NB4 (cell line): ENCODE results near the gene UBE2L3.
"Not testable (repeated sequence)": the region's sequence is repeated elsewhere in the genome, so short reads cannot be mapped to it uniquely, and the experiment has no call there.

Experiments used
- DNase-seq: peaks from one replicate; pipeline ENCODE4 v3.0.0; 2010; ENCODE audit warnings: low read depth
- H3K4me3 ChIP-seq: one replicate; pipeline ENCODE4 v1.5.1; 2011; ENCODE audit warnings: mild to moderate bottlenecking, low read depth, low read length, moderate library complexity
- MAX ChIP-seq: IDR thresholded peaks from 2 replicates; pipeline ENCODE4 v1.6.1; 2011; ENCODE audit warnings: low read depth, low read length
- MYC ChIP-seq: IDR thresholded peaks from 2 replicates; pipeline ENCODE4 v1.6.1; 2011; ENCODE audit warnings: low read depth, low read length
- POLR2A ChIP-seq: IDR thresholded peaks from 2 replicates; pipeline ENCODE4 v1.6.1; 2011; ENCODE audit warnings: mild to moderate bottlenecking; ENCODE audit not compliant: insufficient read length; ENCODE audit errors: extremely low read depth
- TF ChIP-seq, protein P1 (sequence below): IDR thresholded peaks from one replicate; pipeline ENCODE4 v1.5.1; 2012; ENCODE audit warnings: low read depth, low read length

UBE2L3 gene

DNA sequence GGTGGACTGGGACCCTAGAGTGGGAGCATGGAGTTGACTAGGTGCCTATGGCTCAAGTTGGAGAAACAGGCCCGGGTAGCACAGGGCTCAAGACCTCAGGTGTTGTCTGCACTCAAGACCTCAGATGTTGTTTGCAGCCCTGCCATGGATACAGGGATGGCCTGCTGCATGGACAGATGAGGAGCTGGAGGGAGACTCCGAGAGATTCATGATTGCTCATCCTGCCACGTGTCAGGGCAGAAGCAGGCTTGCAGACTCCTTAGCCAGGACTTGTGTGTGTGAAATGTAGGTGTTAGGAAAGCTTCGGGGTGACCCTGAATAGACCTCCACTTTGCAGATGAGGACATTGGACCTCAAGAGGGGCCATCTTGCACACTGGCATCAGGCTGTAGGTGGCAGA, 66.0 kb downstream of the UBE2L3 start:
- H3K4me3 ChIP-seq: no peak overlapping the region
- TF ChIP-seq, protein P1, sequence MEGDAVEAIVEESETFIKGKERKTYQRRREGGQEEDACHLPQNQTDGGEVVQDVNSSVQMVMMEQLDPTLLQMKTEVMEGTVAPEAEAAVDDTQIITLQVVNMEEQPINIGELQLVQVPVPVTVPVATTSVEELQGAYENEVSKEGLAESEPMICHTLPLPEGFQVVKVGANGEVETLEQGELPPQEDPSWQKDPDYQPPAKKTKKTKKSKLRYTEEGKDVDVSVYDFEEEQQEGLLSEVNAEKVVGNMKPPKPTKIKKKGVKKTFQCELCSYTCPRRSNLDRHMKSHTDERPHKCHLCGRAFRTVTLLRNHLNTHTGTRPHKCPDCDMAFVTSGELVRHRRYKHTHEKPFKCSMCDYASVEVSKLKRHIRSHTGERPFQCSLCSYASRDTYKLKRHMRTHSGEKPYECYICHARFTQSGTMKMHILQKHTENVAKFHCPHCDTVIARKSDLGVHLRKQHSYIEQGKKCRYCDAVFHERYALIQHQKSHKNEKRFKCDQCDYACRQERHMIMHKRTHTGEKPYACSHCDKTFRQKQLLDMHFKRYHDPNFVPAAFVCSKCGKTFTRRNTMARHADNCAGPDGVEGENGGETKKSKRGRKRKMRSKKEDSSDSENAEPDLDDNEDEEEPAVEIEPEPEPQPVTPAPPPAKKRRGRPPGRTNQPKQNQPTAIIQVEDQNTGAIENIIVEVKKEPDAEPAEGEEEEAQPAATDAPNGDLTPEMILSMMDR: no peak
- TF ChIP-seq MAX (no peak), MYC (no peak), POLR2A (no peak)
- DNase-seq: no peak

- no peak for DNase-seq
- no peak for TF ChIP-seq POLR2A
- no peak for TF ChIP-seq MAX
- TF ChIP-seq, protein P1: no peak
- no peak for TF ChIP-seq MYC
- H3K4me3 ChIP-seq: no peak overlapping the region
Measured at GRCh38 chr22:21634081-21634480, 66.6 kb downstream of the UBE2L3 start.

GRCh38 chr22:21634844-21635243, 67.3 kb downstream of the UBE2L3 start:
- TF ChIP-seq, protein P1: no peak
- TF ChIP-seq MYC (no peak), POLR2A (no peak), MAX (no peak)
- no peak overlapping the region for H3K4me3 ChIP-seq
- DNase-seq: no peak

DNA sequence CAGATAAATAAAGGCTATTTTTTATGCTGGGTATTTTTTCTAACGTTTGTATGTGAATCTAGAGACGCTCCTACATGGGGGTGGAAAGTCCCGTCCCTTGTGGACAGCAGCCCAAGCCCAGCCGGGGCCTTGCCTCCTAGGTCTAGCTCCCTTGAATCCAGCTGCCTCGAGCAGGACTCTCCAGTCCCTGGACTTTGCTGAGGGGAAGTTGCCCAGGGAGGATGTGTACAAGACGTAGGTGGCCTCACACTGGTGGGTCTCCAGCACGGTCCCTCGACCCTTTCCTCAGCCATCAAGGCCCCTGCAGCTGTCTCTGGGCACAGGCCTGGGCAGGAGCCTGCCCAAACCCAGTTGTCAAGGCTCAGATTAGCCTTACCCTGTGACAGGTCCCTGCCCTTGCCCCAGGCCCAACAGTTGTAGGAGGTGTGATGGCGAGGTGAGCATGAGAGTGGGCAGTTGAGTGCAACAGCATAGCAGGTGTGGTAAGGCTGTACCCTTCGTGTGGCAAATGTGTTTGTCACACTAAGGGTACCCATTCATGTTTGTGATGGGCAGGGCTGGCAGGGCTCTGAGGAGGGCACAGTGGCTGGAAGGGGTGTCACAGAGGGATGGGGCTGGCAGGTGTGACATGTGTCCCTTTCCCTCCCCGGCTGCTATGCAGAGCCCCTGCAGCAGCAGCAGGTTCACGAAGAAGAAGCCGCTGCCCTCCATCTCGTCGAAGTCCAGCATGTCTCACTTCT, 68.4 kb downstream of the UBE2L3 start:
- TF ChIP-seq MAX (no peak), POLR2A (no peak), MYC (no peak)
- TF ChIP-seq, protein P1: no peak
- DNase-seq: no peak
- H3K4me3 ChIP-seq: no peak overlapping the region

DNA sequence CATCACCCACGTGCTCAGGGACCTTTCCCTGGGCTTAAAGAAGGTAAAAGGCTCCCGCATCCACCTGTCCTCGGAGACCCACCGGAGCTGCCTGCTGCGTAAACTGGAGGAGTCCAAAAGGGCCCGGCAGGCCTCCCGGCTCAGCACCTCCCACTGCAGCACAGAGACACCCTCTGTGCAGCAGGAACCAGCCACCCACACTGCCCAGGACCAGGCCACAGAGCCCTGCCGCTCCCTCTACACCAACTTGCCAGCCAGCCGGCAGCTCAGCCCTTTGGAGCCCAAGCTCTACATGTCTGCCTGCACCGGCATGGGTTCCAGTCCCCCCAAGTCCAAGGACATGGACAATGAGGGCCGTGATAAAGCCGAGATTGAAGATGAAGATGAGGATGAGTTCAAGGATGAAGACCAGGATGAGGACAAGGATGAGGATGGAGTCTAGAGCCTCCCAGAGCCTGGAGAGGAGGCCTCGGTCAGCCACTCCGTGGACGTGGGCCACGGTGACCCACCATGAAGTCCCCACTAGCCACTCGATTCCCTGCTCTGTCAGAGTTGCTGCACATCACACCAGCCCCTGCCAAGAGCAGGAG, 69.2 kb downstream of the UBE2L3 start:
- H3K4me3 ChIP-seq: no peak overlapping the region
- TF ChIP-seq MYC: no peak
- TF ChIP-seq POLR2A: no peak
- TF ChIP-seq MAX: no peak
- TF ChIP-seq, protein P1: no peak
- DNase-seq: no peak

DNA sequence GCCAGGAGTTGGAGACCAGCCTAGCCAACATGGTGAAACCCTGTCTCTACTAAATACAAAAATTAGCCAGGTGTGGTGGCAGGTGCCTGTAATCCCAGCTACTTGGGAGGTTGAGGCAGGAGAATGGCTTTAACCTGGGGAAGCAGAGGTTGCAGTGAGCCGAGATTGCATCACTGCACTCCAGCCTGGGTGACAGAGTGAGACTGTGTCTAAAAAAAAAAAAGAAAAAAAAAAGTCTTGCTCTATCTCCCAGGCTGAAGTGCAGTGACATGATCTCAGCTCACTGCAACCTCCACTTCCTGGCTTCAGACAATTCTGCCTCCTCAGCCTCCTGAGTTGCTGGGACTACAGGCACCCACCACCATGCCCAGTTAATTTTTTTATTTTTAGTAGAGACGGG, 69.9 kb downstream of the UBE2L3 start:
- not testable (repeated sequence) for H3K4me3 ChIP-seq, DNase-seq
